ENCODE results near the gene EGR1.
A peak's percentile ranks its signal among the peaks of the same experiment; 100 is the strongest.

DNA sequence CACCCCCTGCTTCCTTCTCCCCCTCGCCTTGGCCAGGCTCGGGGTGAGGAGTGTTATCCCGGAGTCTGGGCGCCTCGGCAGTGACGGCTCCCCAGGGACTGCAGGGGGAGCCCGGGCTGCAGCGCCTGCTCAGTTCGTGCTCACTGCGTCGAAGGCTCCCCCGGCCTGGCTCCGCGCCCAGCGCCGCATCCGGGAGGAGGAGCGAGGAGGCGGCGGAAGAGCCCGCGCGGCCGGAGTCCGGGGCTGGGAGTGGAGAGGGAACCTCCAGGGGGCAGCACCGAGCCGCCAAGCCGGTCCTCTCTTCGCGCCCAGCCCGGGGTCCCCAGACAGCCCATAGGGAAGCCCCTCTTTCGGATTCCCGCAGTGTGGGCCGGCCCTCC lies 1.3 kb upstream of the EGR1 start:
- TF ChIP-seq, protein P1, sequence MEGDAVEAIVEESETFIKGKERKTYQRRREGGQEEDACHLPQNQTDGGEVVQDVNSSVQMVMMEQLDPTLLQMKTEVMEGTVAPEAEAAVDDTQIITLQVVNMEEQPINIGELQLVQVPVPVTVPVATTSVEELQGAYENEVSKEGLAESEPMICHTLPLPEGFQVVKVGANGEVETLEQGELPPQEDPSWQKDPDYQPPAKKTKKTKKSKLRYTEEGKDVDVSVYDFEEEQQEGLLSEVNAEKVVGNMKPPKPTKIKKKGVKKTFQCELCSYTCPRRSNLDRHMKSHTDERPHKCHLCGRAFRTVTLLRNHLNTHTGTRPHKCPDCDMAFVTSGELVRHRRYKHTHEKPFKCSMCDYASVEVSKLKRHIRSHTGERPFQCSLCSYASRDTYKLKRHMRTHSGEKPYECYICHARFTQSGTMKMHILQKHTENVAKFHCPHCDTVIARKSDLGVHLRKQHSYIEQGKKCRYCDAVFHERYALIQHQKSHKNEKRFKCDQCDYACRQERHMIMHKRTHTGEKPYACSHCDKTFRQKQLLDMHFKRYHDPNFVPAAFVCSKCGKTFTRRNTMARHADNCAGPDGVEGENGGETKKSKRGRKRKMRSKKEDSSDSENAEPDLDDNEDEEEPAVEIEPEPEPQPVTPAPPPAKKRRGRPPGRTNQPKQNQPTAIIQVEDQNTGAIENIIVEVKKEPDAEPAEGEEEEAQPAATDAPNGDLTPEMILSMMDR (IDR thresholded peaks at IDR 0.05) = peak; percentile 78 to 97 (median 91)
- TF ChIP-seq POLR2A (IDR thresholded peaks at IDR 0.05) = peak; percentile 77
